GM12878 (cell line): Measurements from ENCODE around the gene TRMT1. TPM values are rescaled to one million over a fixed set of nuclear protein-coding genes. Genes with fewer than 3 reads are reported as not detected.

Source experiments
- BHLHE40 ChIP-seq, 2 experiments: fragments of 450-650 bp in 1 of 2; IDR thresholded peaks; 2 replicates each; pipeline ENCODE4 v1.6.1; 2011 to 2017; ENCODE audit warnings: low read depth in 2 of 2, borderline replicate concordance in 1 of 2, improper control_type of control experiment in 1 of 2, low read length in 1 of 2, mild to moderate bottlenecking in 1 of 2
- BRCA1 ChIP-seq: IDR thresholded peaks from 2 replicates; pipeline ENCODE4 v1.6.1; 2011; ENCODE audit warnings: low read depth, low read length, improper control_type of control experiment
- ESRRA ChIP-seq: IDR thresholded peaks from 2 replicates; pipeline ENCODE4 v1.6.1; 2012; ENCODE audit warnings: mild to moderate bottlenecking, low read length, improper control_type of control experiment
- FOS ChIP-seq: IDR thresholded peaks from 3 replicates; pipeline ENCODE4 v1.6.1; 2011; ENCODE audit warnings: borderline replicate concordance; ENCODE audit not compliant: insufficient read length; ENCODE audit errors: extremely low read depth
- FOXK2 ChIP-seq: fragments of 450-650 bp; IDR thresholded peaks from 2 replicates; pipeline ENCODE4 v1.6.1; 2017; ENCODE audit warnings: mild to moderate bottlenecking, moderate library complexity
- GABPA ChIP-seq: IDR thresholded peaks from 2 replicates; pipeline ENCODE4 v1.6.1; 2014; ENCODE audit warnings: antibody characterized with exemption, low read depth, mild to moderate bottlenecking, inconsistent platforms
- GATAD2B ChIP-seq: fragments of 450-650 bp; conservative IDR thresholded peaks from 2 replicates; pipeline ENCODE4 v1.6.1; 2017; ENCODE audit warnings: low read depth, mild to moderate bottlenecking, moderate library complexity
- HCFC1 ChIP-seq: fragments of 150-350 bp; IDR thresholded peaks from 2 replicates; pipeline ENCODE4 v1.6.1; 2014; ENCODE audit warnings: low read length
- MYB ChIP-seq: fragments of 150-350 bp; IDR thresholded peaks from 2 replicates; pipeline ENCODE4 v1.6.1; 2014; ENCODE audit warnings: mild to moderate bottlenecking, low read depth, low read length, borderline replicate concordance
- NBN ChIP-seq: fragments of 450-650 bp; IDR thresholded peaks from 2 replicates; pipeline ENCODE4 v1.6.1; 2016
- PAX5 ChIP-seq: IDR thresholded peaks from 2 replicates; pipeline ENCODE4 v1.6.1; 2011; ENCODE audit warnings: low read depth, low read length, borderline replicate concordance
- PAX8 ChIP-seq: fragments of 450-650 bp; IDR thresholded peaks from 2 replicates; pipeline ENCODE4 v1.6.1; 2017; ENCODE audit warnings: mild to moderate bottlenecking, moderate library complexity
- PML ChIP-seq: IDR thresholded peaks from 2 replicates; pipeline ENCODE4 v1.6.1; 2012; ENCODE audit warnings: low read length, inconsistent platforms
- RB1 ChIP-seq: fragments of 450-650 bp; formaldehyde crosslinking; IDR thresholded peaks from 2 replicates; pipeline ENCODE4 v1.6.1; 2017; ENCODE audit warnings: mild to moderate bottlenecking, borderline replicate concordance
- SMC3 ChIP-seq: IDR thresholded peaks from 2 replicates; pipeline ENCODE4 v1.6.1; 2011; ENCODE audit warnings: low read length, improper control_type of control experiment, borderline replicate concordance
- YBX1 ChIP-seq: fragments of 450-650 bp; IDR thresholded peaks from 2 replicates; pipeline ENCODE4 v1.6.1; 2016; ENCODE audit warnings: antibody characterized with exemption
- polyA plus RNA-seq, 11 experiments: library from polyadenylated mRNA; depleted of rRNA in 4 of 11; unstranded in 6 of 11; stranded (reverse) in 5 of 11; fragments of >200 nt; fragmentation: Nextera tagmentation in 4 of 11; fragmentation: Illumina TruSeq in 1 of 11; extraction: Ambion mirVana in 4 of 11; extraction: Trizol in 1 of 11; gene quantifications; 1 replicate in 1 of 11; 2 replicates in 10 of 11; pipeline versions ENCODE4 v1.2.1 to v1.2.3, GENCODE V29; 2011 to 2016; ENCODE audit warnings: inconsistent platforms in 2 of 11, missing spikeins in 2 of 11, low read depth in 1 of 11
- total RNA-seq, 4 experiments: library from RNA; depleted of rRNA in 3 of 4; stranded (reverse); fragments of >200 nt in 3 of 4; fragmentation: Illumina TruSeq in 1 of 4; extraction: Trizol in 1 of 4; gene quantifications; 2 replicates each; pipeline versions ENCODE4 v1.2.1 to v1.2.3, GENCODE V29; 2013 to 2021
- TF ChIP-seq, protein P1 (sequence below): IDR thresholded peaks from 2 replicates; pipeline ENCODE4 v1.6.1; 2011; ENCODE audit warnings: low read depth, low read length, improper control_type of control experiment, borderline replicate concordance
- TF ChIP-seq, protein P2 (sequence below): fragments of 450-650 bp; formaldehyde crosslinking; IDR thresholded peaks from 2 replicates; pipeline ENCODE4 v1.5.0; 2022; ENCODE audit warnings: mild to moderate bottlenecking, missing genetic modification characterization
- TF ChIP-seq, protein P3 (sequence below): fragments of 450-650 bp; IDR thresholded peaks from 2 replicates; pipeline ENCODE4 v1.6.1; 2017; ENCODE audit warnings: mild to moderate bottlenecking
- TF ChIP-seq, protein P4 (sequence below): fragments of 450-650 bp; IDR thresholded peaks from 2 replicates; pipeline ENCODE4 v1.6.1; 2016; ENCODE audit warnings: mild to moderate bottlenecking, moderate library complexity, borderline replicate concordance

TRMT1 gene
- total and polyA plus RNA-seq, 10 of the 15 experiments (the other 5 are each of a cell fraction or from before 2014, with no cell fraction given), result 3.4 to 68.8 (median 34.8) TPM

DNA sequence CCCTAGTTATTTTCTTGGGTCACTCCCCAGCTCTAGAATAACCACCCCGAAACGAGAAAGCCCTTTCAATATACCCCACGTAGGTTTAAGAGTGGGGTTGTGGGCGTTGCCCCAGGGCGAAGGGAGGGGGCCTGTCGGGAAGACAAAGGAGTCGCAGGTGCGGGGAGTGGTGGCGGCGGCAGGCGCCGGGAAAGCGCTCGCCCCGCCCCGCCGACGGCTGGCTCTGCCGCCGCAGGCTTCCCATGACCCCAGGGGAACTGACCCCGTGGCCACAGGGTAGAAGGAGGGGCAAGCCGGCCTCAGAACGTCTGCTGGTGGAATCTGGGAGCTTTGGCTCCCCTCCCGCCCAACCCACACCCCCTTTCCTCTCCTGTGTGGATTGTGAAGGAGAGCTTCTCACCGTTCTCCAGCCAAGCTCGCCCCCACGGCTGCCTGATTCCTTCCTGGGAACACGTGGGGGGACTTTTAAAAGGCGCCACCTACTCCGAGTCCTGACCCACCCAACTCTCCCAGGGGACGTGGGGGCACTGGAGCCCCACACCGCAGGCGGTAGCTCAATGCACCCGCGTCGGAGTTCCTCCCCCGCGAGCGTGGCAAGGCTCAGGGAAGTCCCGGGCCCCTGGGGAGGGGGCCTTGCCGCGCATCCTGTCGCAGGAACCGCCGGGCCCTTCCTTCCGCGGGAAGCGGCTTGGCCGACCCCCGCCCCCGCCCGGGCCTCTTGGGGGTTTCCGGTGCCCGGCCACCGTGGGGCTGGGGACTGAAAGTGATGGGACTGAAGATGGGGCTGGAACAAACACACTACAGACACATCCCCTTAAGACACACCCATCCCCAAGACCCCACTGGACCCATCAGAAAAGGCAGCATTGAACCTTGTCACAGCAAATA, 39.2 kb upstream of the TRMT1 start (continued):
- no peak for TF ChIP-seq BRCA1
- TF ChIP-seq PAX8, result no peak
- TF ChIP-seq BHLHE40 (IDR thresholded peaks at IDR 0.05; ENCODE audit: borderline replicate concordance in 1 of 2, low read depth in 2 of 2, low read length in 1 of 2), result peak; percentile 62 to 86
- TF ChIP-seq PML, result no peak
- no peak for TF ChIP-seq YBX1
- TF ChIP-seq, protein P1, sequence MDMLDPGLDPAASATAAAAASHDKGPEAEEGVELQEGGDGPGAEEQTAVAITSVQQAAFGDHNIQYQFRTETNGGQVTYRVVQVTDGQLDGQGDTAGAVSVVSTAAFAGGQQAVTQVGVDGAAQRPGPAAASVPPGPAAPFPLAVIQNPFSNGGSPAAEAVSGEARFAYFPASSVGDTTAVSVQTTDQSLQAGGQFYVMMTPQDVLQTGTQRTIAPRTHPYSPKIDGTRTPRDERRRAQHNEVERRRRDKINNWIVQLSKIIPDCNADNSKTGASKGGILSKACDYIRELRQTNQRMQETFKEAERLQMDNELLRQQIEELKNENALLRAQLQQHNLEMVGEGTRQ, result no peak; the same call in 1 of the 2 replicates
- no peak for TF ChIP-seq FOS
- TF ChIP-seq RB1, result peak; percentile 63; the same call in 1 of the 2 replicates
- TF ChIP-seq SMC3, result peak; percentile 12; the same call in 1 of the 2 replicates
- TF ChIP-seq PAX5, result peak; percentile 93
- no peak for TF ChIP-seq FOXK2
- TF ChIP-seq, protein P2, sequence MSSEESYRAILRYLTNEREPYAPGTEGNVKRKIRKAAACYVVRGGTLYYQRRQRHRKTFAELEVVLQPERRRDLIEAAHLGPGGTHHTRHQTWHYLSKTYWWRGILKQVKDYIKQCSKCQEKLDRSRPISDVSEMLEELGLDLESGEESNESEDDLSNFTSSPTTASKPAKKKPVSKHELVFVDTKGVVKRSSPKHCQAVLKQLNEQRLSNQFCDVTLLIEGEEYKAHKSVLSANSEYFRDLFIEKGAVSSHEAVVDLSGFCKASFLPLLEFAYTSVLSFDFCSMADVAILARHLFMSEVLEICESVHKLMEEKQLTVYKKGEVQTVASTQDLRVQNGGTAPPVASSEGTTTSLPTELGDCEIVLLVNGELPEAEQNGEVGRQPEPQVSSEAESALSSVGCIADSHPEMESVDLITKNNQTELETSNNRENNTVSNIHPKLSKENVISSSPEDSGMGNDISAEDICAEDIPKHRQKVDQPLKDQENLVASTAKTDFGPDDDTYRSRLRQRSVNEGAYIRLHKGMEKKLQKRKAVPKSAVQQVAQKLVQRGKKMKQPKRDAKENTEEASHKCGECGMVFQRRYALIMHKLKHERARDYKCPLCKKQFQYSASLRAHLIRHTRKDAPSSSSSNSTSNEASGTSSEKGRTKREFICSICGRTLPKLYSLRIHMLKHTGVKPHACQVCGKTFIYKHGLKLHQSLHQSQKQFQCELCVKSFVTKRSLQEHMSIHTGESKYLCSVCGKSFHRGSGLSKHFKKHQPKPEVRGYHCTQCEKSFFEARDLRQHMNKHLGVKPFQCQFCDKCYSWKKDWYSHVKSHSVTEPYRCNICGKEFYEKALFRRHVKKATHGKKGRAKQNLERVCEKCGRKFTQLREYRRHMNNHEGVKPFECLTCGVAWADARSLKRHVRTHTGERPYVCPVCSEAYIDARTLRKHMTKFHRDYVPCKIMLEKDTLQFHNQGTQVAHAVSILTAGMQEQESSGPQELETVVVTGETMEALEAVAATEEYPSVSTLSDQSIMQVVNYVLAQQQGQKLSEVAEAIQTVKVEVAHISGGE (CRISPR knock-in tag), result no peak
- peak; percentile 29; the same call in 1 of the 2 replicates for TF ChIP-seq MYB
- TF ChIP-seq ESRRA, result peak; percentile 18; the same call in 1 of the 2 replicates
- no peak for TF ChIP-seq GABPA
- TF ChIP-seq, protein P3, sequence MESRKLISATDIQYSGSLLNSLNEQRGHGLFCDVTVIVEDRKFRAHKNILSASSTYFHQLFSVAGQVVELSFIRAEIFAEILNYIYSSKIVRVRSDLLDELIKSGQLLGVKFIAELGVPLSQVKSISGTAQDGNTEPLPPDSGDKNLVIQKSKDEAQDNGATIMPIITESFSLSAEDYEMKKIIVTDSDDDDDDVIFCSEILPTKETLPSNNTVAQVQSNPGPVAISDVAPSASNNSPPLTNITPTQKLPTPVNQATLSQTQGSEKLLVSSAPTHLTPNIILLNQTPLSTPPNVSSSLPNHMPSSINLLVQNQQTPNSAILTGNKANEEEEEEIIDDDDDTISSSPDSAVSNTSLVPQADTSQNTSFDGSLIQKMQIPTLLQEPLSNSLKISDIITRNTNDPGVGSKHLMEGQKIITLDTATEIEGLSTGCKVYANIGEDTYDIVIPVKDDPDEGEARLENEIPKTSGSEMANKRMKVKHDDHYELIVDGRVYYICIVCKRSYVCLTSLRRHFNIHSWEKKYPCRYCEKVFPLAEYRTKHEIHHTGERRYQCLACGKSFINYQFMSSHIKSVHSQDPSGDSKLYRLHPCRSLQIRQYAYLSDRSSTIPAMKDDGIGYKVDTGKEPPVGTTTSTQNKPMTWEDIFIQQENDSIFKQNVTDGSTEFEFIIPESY, result no peak
- TF ChIP-seq HCFC1, result no peak; the same call in 1 of the 2 replicates
- peak; percentile 26 for TF ChIP-seq NBN
- TF ChIP-seq, protein P4, sequence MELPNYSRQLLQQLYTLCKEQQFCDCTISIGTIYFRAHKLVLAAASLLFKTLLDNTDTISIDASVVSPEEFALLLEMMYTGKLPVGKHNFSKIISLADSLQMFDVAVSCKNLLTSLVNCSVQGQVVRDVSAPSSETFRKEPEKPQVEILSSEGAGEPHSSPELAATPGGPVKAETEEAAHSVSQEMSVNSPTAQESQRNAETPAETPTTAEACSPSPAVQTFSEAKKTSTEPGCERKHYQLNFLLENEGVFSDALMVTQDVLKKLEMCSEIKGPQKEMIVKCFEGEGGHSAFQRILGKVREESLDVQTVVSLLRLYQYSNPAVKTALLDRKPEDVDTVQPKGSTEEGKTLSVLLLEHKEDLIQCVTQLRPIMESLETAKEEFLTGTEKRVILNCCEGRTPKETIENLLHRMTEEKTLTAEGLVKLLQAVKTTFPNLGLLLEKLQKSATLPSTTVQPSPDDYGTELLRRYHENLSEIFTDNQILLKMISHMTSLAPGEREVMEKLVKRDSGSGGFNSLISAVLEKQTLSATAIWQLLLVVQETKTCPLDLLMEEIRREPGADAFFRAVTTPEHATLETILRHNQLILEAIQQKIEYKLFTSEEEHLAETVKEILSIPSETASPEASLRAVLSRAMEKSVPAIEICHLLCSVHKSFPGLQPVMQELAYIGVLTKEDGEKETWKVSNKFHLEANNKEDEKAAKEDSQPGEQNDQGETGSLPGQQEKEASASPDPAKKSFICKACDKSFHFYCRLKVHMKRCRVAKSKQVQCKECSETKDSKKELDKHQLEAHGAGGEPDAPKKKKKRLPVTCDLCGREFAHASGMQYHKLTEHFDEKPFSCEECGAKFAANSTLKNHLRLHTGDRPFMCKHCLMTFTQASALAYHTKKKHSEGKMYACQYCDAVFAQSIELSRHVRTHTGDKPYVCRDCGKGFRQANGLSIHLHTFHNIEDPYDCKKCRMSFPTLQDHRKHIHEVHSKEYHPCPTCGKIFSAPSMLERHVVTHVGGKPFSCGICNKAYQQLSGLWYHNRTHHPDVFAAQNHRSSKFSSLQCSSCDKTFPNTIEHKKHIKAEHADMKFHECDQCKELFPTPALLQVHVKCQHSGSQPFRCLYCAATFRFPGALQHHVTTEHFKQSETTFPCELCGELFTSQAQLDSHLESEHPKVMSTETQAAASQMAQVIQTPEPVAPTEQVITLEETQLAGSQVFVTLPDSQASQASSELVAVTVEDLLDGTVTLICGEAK, result peak; percentile 39; the same call in 1 of the 2 replicates
- peak; percentile 98 for TF ChIP-seq GATAD2B
